Measurements from ENCODE around the gene ASB13.
A peak's percentile ranks its signal among the peaks of the same experiment; 100 is the strongest.

The ASB13 gene, protein sequence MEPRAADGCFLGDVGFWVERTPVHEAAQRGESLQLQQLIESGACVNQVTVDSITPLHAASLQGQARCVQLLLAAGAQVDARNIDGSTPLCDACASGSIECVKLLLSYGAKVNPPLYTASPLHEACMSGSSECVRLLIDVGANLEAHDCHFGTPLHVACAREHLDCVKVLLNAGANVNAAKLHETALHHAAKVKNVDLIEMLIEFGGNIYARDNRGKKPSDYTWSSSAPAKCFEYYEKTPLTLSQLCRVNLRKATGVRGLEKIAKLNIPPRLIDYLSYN

DNA sequence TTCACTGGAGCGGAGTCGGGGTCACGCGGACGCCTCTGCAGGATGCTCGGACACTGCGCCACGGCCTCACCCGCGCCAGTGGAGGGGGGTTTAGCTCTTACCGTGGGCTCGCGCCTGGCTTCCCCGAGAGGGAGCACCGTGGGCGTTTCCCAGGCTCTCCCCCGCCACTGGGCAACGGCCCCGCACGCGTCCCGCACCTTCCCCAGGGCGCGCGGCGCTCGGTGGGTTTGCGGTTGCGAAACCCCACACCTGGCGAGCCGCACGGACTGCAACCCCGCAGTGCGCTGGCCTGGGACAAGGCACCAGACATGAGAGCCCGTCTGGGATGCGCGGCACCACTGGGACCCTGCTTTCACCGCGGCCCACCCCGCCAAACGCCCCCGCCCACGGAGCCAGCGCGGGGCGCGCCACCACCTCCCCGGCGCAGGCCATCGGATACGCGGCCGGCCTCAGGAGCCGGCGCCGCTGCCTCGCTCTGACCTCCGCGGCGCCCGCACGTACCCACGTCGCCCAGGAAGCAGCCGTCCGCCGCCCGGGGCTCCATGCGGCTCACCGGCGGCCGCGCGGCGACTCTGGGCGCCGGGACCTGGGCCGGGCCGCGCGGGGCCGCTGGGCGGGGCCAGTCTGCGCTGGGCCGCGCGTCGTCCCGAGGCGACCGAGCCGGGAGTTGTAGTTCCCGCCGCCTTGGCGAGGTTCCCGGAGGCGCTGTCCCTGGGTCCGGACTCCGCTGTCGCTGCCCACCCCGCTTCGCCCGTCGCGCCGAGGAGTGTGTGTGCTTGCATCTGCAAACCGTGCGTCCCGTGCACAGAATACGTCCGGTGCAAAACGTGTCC is at the start of gene ASB13:
ASB13 (minus strand) TSS at position 588 of the 833 bp plus-strand sequence; CDS start at position 544, 44 bp downstream.
- no peak for DNase-seq

DNA sequence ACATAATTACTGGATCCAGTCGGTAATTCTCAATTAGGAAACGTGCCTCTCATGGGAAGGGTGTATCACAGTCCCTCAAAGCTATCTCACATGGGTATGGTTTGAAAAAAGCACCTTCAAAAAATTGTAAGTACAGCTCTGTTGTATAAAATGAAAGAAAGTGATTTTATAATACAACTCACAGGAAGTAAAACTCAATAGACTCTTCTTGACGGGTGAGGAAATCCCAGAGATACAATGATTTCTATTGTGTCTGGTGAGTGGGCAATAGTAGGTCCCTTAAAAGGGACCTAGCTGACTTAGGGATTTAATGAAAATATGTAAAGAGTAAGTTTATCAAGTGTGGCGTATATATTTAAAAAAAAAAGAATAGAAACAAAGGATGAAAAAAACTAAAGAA is 45.2 kb upstream of the ASB13 start:
- DNase-seq, result no peak

DNA sequence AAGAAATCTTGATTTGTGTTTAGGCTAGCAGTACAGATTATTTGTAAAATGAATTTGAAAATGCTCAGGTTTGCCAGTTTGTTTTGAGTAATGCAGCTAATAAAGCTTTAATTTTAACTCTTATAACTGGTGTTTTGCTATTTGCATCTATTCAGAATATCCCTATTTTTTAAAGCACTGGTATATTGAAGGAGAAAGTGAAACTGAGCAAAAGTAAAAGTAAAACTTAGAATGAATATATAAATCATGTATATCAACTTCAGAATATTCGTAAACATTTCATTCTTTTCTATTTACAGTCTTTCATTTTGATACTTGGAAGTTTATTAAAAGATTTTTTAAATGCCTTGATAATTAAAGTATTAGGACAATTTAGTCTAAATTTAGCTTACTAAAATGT is 44.5 kb upstream of the ASB13 start:
- no peak for DNase-seq

DNA sequence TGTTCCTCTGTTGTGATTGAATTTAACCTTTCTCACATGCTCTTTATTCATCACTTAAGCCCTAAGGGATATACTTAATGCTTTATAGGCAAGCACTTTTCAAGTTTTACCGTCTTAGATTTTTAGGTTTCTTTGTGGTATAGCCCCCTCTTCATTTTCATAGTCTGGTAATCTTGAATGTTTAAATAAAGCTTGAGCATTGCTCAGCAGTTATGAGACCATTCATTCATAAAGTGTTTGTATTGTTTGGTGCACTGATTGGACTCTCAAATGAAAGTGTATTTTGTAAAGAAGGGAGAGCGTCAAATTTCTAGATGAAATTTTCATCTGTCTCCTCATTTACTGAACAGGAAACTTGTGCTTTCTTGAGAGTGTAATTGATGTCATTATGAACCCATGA is 43.5 kb upstream of the ASB13 start:
- DNase-seq, result no peak

DNA sequence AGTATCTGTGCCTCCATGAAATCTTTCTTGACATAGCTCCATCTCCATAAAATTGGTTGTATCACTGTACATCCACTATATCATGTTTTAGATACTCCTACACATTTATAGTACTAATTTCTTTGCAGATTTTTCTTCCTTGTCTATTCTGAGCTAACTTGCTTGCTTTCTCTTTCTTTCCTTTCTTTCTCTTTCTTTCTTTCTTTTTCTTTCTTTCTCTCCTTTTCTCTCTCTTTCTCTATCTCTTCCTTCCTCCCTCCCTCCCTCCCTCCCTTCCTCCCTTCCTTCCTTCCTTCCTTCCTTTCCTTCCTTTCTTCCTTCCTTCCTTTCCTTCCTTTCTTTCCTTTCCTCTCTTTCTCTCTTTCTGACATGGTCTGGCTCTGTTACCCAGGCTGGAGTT is 42.0 kb upstream of the ASB13 start:
- no peak for DNase-seq

DNA sequence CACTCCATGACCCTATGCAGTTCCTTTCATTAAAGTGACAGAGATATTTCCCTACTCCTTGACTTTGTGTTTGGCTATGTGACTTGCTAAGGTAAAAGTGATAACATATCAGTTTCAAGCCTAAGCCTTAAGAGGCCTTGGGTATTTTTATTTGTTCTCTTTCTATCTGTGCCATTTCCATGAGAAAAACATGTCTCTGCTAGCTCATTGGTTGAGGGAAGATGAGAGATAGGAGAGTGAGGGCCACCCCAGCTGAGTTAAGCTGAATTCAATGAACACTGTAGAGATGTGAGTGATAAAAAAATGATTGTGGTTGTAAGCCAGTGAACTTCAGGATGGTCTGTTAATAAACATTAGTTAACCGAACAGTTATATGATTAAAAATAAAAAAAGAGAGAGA is 31.7 kb upstream of the ASB13 start:
- no peak for DNase-seq

DNA sequence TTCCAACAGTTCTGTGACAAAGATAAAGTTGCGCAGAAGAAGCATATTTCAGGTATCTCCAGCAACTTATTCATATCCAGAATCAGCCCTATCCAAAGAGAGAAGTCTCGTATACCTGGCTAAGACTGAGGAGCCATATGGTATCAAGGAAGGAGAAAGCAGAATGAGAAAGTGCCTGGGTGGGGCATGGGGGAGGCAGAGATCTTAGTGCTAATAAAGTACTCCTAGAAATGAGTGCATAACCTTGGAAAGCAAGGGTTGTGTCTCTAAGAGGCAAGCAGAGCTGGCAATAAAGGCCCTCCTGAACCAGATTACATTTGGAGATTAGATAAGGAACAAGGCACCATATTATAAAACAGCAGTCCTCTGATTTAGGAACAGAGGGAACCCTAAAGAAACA is 30.9 kb upstream of the ASB13 start:
- no peak for DNase-seq

DNA sequence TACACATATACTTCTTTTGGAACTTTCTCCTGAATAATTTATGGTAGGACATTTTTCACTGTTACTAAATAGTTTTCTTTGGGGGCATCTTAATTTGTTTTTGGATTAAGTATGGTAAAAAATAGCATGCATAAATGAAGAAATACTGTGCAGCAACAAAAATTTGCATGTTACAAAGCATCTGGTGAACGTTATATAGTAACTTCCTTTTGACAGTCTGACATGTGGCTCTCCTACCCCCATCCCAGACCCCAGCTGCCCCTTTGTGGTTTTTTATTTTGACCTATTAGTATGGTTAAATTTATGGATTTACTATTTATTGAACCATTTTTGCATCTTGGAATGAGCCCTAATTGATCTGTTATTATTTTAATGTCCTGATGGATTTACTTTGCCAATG is 28.2 kb upstream of the ASB13 start:
- no peak for DNase-seq

DNA sequence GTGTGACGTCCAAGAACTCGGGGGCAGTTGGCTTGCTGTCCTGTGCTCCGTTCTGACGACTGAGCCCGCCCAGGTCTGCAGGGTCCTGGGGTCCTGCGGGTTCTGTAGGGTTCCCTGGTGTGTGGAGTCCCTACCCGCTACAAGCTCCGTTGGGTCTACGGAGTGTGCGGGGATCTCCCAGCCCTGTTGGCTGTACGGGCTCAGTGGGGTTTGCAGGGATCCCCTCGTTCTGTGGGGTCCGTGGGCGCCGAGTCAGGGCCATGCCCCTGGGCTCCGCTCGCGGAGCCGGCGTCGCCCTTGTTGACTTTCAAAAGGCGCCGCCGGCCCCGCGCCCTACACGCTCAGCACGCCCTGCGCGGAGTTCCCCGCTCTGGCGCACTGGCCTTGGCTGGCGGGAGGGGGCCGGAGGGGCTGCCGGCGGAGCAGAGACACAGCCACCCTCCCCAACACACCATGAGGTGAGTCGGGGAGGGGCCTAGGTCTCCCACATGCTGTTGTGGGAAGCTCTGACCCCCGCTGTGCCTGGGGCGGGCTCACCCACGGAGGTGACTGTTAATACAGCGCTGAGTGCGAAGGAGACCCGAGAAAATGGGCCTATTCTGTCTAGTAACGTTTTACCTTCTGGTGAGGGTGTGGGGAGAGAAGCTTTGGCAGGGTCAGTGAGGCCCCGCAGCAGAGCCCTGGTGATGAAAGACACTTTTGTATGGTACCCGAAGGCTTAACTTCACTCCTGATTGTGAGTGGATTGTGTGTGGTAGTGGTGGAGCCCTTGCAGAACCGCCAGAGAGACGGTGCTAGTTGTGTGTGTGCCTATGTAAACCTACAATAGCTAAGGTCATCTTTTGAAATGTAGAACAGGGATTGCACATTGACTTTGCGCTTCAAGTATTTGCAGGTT is 26.3 kb upstream of the ASB13 start:
- no peak for DNase-seq

DNA sequence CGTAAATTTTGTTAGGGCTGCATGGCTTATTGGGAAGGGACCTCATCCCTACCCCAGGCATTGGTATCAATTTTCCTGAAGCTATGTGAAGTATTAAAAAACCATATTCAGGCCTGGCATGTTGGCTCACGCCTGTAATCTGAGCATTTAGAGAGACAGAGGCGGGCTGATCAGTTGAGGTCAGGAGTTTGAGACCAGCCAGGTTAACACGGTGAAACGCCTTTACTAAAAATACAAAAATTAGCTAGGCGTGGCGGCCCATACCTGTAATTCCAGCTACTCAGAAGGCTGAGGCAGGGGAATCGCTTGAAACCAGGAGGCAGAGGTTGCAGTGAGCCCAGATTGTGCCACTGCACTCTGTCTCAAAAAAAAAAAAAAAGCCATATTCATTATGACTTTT is 25.4 kb upstream of the ASB13 start:
- no peak for DNase-seq

DNA sequence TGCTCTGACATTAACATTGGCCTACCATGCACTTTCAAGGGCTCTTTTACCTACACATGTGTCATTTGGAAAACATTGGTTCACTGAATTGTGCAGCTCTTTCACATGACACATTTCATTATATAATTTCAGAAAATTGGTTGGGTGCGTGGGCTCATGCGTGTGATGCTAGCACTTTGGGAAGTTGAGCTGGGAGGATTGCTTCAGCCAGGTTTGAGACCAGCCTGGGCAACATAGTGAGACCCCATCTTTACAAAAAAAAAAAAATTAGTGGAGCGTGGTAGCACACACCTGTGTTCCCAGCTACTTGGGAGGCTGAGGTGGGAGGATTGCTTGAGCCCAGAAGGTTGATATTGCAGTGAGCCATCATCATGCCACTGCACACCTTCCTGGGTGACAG is 22.2 kb upstream of the ASB13 start:
- no peak for DNase-seq

DNA sequence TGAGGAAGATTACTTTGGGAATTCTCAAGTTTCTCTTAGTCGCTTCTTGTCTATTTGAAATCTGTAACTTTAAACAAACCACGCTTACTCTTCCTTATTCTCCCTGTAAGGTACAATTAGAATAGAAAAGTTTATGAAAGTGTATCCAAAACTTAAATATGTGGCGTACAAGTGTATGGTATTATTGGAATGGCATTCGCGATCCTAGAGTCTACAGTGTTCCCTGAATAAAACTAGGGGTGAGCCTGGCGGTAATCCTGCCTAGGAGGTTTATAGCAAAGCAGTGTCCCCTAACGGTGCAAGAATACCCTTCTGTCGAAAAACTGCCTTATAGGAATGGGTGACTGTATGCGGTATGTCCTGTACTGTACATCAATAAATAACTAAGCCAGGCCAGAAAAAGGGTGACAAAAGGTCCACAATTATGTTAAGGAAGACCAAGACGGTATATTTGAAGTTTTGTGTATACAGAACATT is 19.4 kb upstream of the ASB13 start:
- DNase-seq, result no peak

DNA sequence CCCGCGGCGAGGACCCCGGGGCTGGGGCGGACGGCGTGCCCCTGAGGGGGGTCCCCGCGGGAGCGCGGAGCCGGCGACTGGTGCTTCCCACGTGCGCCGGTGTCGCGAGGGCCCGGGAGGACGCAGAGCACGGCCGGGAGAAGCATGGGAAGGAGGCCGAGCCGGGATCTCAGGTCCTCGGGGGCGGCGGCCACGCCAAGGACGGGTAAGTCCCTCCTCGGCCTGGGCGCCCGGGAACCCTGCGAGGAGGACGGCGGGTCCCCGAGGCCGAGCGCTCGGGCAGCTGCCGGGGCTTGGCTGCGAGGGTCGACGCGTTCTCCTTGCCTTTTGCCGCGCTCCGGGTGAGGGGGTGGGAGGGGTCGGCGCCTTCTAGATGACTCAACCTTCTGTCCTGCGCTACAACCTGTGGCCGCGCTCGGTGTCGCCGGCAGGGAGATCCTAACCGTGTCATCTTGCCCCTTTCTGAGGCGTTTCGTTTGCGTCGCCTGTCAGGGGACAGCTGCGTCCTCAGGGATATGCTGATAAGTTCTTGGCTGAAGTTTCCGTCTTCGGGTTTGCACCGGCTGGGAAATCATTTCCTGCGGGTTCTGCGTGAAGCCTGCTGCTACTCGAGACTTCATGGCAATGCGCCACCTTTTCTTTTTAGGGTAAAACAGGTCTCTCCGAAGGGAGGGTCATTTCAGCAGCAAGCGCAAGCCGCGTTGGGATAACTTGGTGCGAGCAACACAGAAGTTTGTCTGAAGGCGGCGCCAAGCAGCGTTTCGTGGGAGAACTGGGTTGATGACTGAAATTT is 18.8 kb upstream of the ASB13 start:
- DNase-seq, result no peak

DNA sequence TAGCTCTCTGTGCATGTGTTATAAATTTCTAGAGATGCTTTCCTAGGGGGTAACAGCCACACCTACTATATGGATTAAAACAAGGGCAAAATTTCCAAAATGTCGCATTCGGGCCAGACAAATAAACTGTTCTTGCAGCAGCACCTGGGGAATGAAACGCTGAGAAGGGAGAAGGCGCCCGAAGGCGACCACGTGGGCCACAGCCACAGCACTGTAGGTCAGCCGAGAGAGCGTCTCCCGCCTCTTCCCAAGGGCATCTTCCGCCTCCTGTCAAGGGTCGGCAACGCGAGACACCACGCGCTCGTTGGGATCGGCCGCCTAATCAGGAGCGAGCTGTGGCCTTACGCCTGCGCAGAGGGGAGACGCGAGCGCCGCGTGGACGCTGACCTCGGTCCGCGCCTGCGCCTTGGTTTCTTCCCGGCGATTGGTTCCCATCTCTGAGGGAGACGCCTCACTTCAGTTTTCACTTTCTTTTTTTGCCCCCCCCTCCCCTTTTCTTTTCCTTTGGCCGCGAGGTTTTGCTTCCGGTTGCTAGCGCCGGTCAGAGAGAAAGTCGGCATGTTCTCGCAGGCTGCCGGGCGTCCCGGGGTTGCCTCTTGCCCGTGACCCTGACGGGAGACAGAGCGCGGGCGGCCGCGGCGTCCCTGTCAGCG is 18.0 kb upstream of the ASB13 start, which contains the start of gene TASOR2:
TASOR2 (plus strand) TSS at position 521 of the 653 bp plus-strand sequence. CDS start 35,805 bp downstream, outside the sequence.
- peak; percentile 82 to 87 for DNase-seq

DNA sequence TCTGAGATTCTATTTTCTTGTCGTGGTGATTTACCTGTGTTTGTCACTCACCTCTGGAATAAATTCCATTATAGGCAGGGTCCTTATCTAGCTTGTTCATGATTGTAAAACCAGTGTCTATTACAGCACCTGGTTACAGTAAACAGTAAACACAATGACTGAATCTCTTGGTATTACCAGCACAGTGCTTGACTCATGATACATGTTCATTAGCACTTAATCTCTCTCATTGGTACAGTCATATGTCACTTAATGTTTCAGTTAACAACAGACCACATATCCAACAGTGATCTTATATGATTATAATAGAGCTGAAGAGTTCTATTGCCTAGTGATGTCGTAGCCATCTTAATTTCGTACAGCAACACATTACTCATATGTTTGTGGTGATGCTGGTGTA is 16.7 kb upstream of the ASB13 start:
- no peak for DNase-seq

DNA sequence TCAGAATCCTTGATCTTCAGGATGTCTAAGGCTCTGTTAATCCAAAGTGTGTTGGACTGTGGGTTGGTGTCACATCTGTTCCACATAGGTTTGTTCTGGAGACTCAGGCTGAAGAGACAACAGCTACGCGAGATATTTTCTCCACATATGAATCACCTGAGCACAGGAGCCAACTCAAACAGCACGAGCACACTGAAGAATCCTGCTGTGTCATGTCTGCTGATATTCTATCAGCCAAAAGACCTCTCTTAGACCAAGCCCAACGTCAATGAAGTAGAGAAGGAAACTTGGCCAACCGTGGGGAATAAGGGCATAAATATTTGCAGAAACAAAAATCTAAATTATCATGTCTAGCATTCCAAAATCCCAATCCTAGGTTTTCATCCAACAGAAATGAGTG is 15.5 kb upstream of the ASB13 start:
- no peak for DNase-seq

DNA sequence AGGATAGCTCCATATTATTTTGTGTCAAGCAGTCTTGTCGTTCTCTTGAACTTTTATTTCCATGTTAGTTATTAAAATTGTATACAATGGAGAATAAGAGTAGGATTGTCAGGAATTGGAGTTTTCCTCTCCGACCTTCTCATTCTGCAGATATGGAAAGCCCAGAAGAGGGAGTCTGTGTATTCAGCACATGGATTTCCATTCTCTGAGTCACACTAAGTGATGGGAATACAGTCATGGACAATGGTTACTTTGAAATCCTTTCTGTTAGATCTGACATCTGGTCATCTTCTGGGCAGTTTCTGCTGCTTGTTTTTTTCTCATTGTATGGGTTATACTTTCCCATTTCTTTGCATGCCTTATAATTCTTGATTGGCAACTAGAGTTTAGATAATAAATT is 13.2 kb upstream of the ASB13 start:
- no peak for DNase-seq

DNA sequence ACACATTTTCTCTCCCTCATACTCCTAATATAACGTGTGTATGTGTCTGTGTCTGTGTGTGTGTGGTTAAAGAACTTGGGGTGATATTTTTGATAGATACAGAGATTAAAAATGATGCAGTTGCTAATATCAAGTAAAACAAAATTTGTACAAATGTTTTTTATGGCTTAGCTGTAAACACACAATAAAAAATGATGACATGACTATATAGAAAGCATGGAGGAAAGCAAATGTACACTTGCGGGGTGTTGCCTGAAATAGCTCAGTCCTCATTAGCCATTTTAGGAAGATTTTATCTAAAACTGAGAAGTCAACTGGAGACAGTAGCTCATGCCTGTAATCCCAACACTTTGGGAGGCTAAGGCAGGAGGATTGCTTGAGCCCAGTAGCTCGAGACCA is 12.6 kb upstream of the ASB13 start:
- DNase-seq, result no peak

DNA sequence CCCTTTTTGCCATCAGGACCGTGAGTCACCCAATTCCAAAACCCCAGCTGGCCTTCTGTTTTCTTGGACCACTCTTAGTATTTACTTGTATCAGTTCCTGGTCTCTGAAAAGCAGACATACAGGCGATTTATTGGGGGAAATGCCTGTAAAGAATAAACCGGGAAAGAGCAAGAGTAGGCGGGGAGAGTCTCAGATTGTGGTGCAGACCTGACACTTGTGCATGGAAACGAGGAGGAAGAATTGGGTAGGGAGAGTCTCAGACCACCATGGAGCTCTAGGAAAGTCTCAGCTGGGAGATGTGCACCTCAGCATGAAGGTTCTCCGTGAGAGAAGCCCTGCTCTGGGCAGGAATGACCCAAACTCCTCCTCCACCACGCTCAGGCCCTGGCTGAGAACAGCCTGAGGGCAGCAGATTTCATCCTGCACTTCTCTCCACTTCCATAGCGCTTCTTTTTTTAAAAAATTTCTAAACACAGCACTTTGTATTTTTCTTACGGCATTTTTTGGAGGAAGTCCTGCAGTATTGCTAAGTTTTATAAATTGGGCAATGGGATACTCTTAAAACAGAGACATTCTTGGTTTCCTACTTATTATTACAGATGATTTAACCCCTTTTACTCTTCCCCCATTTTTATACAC is 12.1 kb upstream of the ASB13 start:
- no peak for DNase-seq

DNA sequence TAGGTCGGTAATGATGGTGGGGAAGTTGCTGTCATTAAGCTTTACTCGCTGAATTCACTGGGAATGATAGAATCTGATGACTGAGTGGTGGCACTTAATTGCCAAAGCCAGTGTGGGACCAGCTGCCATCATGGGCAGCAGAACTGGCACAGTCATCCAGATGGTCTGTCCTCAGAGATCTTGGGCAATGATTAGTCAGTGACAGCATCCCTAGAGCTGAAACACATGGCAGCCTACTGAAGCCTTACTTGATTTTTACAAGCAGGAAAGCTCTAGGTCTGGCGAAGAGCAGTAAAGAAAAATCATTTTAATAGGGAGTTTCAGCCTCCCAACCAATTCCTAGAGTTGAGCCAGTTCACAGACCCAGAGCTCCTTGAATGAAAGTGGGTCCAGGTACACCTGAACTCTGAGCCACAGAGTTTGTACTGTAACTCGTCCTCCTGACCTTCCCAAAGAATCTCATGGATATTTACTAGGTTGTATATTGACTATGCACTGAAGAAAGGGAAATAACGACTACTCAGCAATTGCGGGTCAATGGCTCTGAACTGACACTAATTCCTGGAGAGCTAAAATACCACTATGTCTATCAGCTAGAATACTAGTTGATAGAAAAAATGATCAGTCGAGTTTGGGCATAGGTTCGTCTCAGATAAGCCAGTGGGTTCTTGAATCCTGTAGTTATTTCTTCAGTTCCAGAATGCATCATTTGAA is 4.4 kb upstream of the ASB13 start:
- DNase-seq, result no peak

DNA sequence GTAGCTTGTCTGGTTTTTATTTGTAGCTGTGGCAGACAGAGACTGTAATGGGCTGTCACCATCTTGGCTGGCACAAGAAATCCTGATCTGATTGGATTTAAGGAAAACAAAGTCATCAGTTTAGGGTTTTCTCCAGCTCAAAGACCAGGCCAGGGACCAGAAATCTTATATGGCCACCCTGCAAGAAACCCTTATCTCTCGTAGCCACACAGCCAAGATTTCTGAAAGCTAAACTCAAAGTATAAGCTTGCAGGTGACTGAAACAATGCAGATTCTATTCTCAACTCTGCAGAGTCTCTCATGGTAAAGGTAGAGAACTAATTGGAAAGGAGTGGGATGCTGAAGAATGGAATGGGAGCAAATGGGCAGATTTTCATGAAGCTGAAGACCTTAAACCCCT is 3.2 kb upstream of the ASB13 start:
- DNase-seq, result no peak
